Adrenal gland (tissue), 5 donors: ENCODE measurements around the gene GATAD2A.
"Not testable (repeated sequence)": the region's sequence is repeated elsewhere in the genome, so short reads cannot be mapped to it uniquely, and the experiment has no call there.

Experiments
- POLR2A ChIP-seq, 2 donors: fragments of 450-650 bp; IDR thresholded peaks; one replicate each; pipeline ENCODE4 v1.6.1; 2017; ENCODE audit warnings: antibody characterized with exemption in 2 of 2, mild to moderate bottlenecking in 2 of 2, moderate library complexity in 1 of 2
- TF ChIP-seq, protein P1 (sequence below), 6 experiments: fragments of 450-650 bp in 4 of 6; fragments of 200-600 bp in 2 of 6; sonication (generic) in 1 of 6; IDR thresholded peaks; 1 replicate in 5 of 6; 2 replicates in 1 of 6; pipeline versions ENCODE4 v1.5.1 to v1.8.0; 2016 to 2021; ENCODE audit warnings: antibody characterized with exemption in 6 of 6, mild to moderate bottlenecking in 2 of 6, moderate library complexity in 1 of 6
- donor health status: DM: no; HTN: no; CAD: no.

DNA sequence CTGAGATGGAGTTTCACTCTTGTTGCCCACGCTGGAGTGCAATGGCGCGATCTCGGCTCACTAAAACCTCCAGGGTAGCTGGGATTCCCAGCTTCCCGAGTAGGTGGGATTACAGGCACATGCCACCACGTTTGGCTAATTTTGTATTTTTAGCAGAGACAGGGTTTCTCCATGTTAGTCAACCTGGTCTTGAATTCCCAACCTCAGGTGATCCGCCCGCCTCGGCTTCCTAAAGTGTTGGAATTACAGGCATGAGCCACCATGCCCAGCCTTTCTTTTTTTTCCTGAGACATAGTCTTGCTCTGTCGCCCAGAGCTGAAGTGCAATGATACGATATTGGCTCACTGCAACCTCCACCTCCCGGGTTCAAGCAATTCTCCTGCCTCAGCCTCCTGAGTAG lies 25.2 kb upstream of the GATAD2A start:
- TF ChIP-seq, protein P1, sequence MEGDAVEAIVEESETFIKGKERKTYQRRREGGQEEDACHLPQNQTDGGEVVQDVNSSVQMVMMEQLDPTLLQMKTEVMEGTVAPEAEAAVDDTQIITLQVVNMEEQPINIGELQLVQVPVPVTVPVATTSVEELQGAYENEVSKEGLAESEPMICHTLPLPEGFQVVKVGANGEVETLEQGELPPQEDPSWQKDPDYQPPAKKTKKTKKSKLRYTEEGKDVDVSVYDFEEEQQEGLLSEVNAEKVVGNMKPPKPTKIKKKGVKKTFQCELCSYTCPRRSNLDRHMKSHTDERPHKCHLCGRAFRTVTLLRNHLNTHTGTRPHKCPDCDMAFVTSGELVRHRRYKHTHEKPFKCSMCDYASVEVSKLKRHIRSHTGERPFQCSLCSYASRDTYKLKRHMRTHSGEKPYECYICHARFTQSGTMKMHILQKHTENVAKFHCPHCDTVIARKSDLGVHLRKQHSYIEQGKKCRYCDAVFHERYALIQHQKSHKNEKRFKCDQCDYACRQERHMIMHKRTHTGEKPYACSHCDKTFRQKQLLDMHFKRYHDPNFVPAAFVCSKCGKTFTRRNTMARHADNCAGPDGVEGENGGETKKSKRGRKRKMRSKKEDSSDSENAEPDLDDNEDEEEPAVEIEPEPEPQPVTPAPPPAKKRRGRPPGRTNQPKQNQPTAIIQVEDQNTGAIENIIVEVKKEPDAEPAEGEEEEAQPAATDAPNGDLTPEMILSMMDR (IDR thresholded peaks at IDR 0.05), result not testable (repeated sequence)
- not testable (repeated sequence) for TF ChIP-seq POLR2A (IDR thresholded peaks at IDR 0.05)
